Activated gamma-delta T cell treated with Interleukin-2 at 50 U/mL for 16 hours (primary cell): ENCODE data around the gene ZNF385C.

Source experiments
- DNase-seq: peaks from one replicate; pipeline ENCODE4 v3.0.0-alpha.2; 2020

ZNF385C gene

DNA sequence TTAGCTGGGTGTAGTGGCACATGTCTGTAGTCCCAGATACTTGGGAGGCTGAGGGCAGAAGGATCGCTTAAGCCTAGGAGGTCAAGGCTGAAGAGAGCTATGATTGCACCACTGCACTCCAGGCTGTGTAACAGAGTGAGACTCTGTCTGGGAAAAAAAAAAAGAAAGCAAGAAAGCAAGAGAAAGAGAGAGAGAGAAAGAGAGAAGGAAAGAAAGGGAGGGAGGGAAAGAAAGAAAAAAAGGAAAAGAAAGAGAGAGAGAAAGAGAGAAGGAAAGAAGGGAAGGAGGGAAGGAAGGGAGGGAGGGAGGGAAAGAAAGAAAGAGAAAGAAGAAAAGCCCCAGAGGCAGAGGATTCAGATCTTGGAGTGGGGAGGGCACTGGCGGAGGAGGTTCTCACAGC, 7.7 kb upstream of the ZNF385C start:
- DNase-seq, result no peak

GRCh38 chr17:42104264-42104663, 6.0 kb upstream of the ZNF385C start:
- DNase-seq, result no peak

GRCh38 chr17:42103221-42103954, 5.1 kb upstream of the ZNF385C start:
- no peak for DNase-seq

- DNase-seq, result peak; percentile 57
These were observed 3.4 kb upstream of the ZNF385C start for GRCh38 chr17:42101513-42102292.

DNA sequence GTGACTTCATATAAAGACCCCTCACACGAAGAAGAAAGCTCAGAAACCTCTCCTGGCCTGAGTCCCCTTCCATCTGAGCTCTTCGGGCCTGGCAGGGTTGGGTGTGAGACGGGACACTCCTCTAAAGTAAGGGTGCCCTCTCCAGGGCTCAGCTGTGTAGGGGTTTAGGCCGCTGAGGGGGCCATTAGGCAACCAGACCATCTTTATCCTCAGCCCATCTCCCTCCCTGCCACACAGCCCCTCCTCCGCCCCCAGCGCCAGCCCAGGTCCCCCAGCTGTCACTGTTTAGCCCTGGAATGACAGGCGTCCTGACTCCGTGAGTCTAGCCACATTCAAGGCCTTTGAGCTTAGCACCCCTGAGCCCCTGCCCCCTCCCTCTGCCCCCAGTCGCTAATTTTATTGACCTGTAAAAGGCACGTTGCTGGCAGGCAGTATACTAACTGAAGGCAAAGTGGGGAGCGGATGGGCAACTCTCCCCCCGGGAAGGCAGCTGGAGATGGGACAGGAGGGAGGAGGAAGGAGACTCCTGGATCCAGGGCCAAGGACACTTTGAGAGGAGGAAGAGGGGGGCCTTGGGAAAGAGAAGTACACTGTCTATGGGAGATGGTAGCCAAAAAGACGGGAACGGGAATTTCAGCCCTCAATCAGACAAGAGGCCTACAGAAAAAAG, 592 bp upstream of the ZNF385C start:
- no peak for DNase-seq

- no peak for DNase-seq
These were observed 1.7 kb downstream of the ZNF385C start for GRCh38 chr17:42096360-42097111.

- no peak for DNase-seq
These were observed 3.8 kb downstream of the ZNF385C start for GRCh38 chr17:42094375-42095069.

- no peak for DNase-seq
These were observed 5.3 kb downstream of the ZNF385C start for GRCh38 chr17:42092939-42093338.

DNA sequence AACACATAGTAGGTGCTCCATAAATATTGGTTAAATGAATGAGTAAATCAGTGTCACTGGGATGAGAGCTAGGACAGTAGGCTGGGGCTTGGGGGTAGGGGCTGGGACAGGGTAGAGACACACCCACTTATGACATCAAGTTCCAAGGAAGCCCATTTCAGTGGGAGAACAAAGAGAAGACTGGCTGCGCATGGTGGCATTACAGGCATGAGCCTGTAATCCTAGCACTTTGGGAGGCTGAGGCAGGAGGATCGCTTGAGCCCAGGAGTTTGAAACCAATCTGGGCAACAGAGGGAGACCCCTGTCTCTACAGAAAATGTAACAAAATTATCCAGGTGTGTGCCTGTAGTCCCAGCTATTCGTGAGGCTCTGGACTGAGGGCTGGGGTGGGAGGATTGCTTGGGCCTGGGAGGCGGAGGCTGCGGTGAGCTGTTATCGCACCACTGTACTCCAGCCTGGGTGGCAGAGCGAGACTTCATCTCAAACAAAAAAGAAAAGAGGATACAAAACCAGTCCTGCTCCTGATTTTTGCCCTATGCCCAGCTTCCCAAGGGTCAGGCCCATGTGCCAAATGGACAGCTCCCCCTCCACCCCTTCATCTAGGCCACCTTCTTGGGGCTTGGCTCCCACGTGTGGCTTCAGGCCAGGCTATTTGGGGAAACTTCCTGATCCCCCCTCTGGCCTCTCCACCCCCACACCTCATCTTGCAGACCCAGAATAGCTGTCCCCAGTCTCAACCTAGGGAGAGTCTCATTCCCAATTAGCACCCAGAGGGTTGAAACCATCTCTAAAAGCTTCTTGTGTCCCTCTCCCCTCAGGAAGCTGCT, 7.1 kb downstream of the ZNF385C start:
- no peak for DNase-seq

DNA sequence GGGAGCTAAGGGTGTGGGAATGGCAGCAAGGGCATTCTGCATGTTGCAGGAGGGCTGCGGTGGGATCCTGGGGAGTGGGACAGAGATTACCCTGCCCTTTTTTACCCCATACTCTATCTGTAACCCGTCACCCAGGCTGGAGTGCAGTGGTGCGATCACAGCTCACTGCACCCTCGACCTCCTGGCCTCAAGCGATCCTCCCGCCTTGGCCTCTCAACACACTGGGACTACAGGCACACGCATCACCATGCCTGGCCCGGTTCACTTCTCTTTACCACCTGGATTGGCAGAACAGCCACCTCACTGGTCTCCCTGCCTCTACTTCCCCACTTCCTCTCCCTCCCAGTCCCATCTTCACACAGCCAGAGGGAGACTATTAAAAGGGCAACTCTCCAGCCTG, 9.5 kb downstream of the ZNF385C start:
- no peak for DNase-seq

DNA sequence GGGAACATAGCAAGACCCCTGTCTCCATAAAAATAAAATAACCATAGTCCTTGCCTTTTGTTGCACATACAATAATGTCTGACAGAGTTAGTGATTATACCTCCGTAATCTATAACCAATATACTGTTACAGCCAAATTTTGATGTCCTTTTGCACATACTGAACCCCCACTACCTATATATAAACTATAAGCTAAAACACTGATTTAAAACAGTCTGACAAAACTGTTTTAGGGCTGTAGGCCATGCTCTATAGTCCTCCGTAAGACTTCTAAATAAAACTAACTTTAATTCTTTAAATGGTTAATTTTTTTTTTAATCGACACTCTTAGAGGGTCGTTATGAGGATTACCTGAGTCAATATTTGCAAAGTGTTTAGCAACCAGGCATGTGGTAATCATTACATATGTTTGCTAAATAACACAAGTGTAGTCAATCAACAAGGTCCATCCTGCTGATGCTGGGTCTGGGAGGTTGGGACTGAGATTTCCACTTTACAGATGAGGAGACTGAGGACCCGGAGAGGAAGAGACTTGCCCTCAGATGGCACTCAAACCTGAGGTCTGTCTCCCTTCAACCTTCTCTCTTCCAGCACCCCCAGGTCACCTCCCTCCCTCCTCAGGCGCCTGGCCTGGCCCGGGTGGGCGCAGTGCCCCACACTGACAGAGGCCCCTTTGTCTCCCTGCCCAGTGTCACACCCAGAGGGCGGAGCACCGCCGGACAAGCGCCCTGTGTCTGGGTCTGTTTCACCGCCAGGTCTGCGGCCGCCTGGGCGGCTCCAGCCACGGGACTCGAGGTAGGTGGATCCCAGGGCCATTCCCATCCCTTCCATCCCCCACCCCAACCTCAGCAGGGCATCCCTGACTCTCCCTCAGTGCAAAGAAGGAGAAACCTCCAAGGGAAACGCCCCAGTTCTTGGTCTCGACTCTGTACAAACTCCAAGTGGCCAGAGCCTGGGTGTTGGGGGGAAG, 10.3 kb downstream of the ZNF385C start:
- no peak for DNase-seq

- DNase-seq, result no peak
These were observed 11.1 kb downstream of the ZNF385C start for GRCh38 chr17:42087042-42087701.

DNA sequence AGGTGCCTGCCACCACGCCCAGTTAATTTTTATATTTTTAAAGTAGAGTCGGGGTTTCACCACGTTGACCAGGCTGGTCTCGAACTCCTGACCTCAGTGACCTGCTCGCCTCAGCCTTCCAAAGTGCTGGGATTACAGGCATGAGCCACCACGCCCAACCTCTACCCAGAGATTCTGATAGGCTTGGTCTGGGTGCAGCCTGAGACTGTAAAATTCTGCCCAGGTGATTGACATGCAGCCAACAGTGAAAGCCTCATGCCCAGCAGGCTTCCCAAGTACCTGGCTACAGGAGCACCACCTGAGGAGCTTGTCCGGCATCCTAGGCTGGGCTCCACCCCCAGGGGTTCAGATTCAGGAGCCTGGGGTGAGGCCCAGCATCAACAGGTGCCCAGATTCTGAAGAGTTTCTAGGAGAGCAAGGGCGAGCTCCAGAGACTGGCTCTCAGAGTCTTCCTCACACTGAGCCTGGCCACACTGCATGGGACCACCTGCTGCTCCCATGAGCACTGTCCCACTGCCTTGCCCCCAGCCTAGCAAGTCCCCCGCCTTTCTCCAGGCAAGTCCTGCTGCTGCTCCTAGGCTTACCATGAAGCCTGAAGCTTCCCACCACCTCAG, 16.6 kb downstream of the ZNF385C start:
- DNase-seq, result no peak

- DNase-seq, result no peak
These were observed 18.7 kb downstream of the ZNF385C start for GRCh38 chr17:42079541-42079940.

- DNase-seq, result no peak
These were observed 19.8 kb downstream of the ZNF385C start for GRCh38 chr17:42078396-42079043.

DNA sequence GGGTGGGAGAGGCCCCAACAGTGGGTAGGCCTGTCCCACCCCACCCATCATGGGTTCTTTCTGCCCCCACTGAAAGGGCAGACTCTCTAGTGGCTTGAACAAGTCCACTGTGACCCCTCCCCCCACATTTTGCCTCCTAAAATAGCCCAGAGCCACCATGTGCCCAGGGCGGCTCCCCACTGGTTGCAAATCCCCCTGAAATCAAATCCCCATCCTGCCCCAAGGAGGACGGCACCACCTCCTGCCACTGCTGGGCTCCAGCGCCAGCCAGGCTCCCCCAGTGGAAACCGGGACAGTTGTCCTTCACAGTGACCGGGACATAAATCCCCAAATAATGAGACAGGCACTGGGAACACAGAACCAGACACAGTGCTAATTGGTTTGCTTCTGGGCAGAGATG, 20.5 kb downstream of the ZNF385C start:
- no peak for DNase-seq

GRCh38 chr17:42076797-42077559, 21.3 kb downstream of the ZNF385C start:
- no peak for DNase-seq

GRCh38 chr17:42075789-42076188, 22.5 kb downstream of the ZNF385C start:
- DNase-seq, result no peak
